ENCODE results near the gene HSPA12A.

- TF ChIP-seq CTCF (optimal IDR thresholded peaks at IDR 0.05 in 1 of 3, IDR thresholded peaks at IDR 0.05 in 1 of 3, conservative IDR thresholded peaks at IDR 0.05 in 1 of 3; ENCODE audit: extremely low read depth in 1 of 3, insufficient read depth in 2 of 3, low read length in 3 of 3) (no peak), EZH2 (IDR thresholded peaks at IDR 0.05; ENCODE audit: low read length) (no peak)
Measured at GRCh38 chr10:116753759-116754158, 11.4 kb upstream of the HSPA12A start.

Data from keratinocyte (primary cell).